BJ (cell line): Measurements from ENCODE around the gene NES. TPM values are rescaled to one million over a fixed set of nuclear protein-coding genes. Genes with fewer than 3 reads are reported as not detected.

Experiments used
- CTCF ChIA-PET: fragments of 350-600 bp; formaldehyde crosslinking; extraction: SDS; loops from one replicate; lab custom pipeline; 2021; ENCODE audit warnings: antibody characterized with exemption, inconsistent platforms; lab: Yijun Ruan, JAX
- POLR2A ChIA-PET: fragments of 300-600 bp; sonication (Branson Sonifier 250); formaldehyde crosslinking; extraction: SDS; loops from one replicate; lab custom pipeline; 2021; ENCODE audit warnings: antibody characterized with exemption; lab: Charles Lee
- DNase-seq: peaks from one replicate; pipeline ENCODE4 v3.0.0-alpha.2; 2011; ENCODE audit warnings: low read depth
- H3K27me3 ChIP-seq: 2 replicates; pipeline ENCODE4 v1.6.0; 2011; ENCODE audit warnings: low read length; ENCODE audit not compliant: control insufficient read depth, insufficient read depth
- H3K36me3 ChIP-seq: 2 replicates; pipeline ENCODE4 v1.5.1; 2011; ENCODE audit warnings: low read length; ENCODE audit not compliant: control insufficient read depth, insufficient read depth
- H3K4me3 ChIP-seq: 2 replicates; pipeline ENCODE4 v1.5.1; 2011; ENCODE audit warnings: low read depth, mild to moderate bottlenecking, control low read depth, low read length
- CTCF ChIP-seq: IDR thresholded peaks from 2 replicates; pipeline ENCODE4 v1.5.1; 2011; ENCODE audit warnings: low read depth, mild to moderate bottlenecking, control low read depth, inconsistent platforms, low read length, moderate library complexity; ENCODE audit not compliant: insufficient read depth
- polyA plus RNA-seq: library from polyadenylated mRNA; depleted of rRNA; stranded (reverse); fragments of >200 nt; gene quantifications from 2 replicates; pipeline ENCODE4 v1.2.3, GENCODE V29; 2011

NES gene
- polyA plus RNA-seq, 1 experiment = 17.5 TPM

GRCh38 chr1:156629823-156630449 is 47.3 kb downstream of the NES start:
- DNase-seq = no peak
- POLR2A ChIA-PET = no interaction called here
- no peak for TF ChIP-seq CTCF
- CTCF ChIA-PET = interaction anchor here (1.1 to 15.6 kb wide), 7 partner anchors 11 to 184 kb away, joined by 3 to 257 read pairs (median 5); partner anchors contain the start of genes HAPLN2 and NES
- Histone ChIP-seq H3K36me3 (no peaks in the 10 kb centered on the region), H3K4me3 (no peak overlapping the region), H3K27me3 (peaks cover 28% of the 10 kb centered on the region)

DNA sequence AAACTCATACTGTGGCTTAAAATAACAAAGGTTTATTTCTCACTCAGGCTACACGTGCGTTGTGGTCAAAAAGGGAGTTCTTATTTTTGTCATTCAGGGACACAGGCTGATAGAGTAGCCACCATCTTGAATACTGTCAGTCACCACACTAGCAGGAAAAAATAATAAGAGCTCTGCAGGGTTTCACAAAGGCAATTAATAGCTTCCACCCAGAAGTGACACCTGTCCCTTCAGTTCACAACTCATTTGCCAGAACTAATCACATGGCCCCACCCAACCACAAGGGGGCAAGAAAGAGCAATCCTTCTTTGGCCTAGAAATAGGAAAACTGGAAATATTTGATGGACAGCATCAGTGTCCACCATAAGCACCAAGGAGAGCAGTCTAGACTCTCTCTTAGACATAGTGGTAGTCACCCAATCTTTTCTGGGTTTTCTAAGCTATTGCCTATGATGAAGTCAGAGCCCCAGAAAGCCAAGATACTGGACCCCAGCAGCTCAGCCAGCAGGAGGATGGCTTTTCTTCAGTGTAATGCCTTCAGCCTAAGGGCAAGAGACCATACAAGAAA is 49.8 kb downstream of the NES start:
- Histone ChIP-seq H3K27me3 (peaks cover 30% of the 10 kb centered on the region), H3K4me3 (no peak overlapping the region), H3K36me3 (no peaks in the 10 kb centered on the region)
- ChIA-PET CTCF (interaction anchor here (0.7 to 15.6 kb wide), 26 partner anchors 8 to 300 kb away, joined by 3 to 257 read pairs (median 6); partner anchors contain the start of genes BCAN, HAPLN2, NAXE and NES), POLR2A (no interaction called here)
- TF ChIP-seq CTCF = peak; percentile 81
- no peak for DNase-seq

- TF ChIP-seq CTCF = no peak
- CTCF ChIA-PET = interaction anchor here (0.7 to 15.6 kb wide), 23 partner anchors 9 to 302 kb away, joined by 3 to 257 read pairs (median 8); partner anchors contain the start of genes BCAN, NAXE and NES
These were observed 51.1 kb downstream of the NES start for GRCh38 chr1:156626079-156626438.

DNA sequence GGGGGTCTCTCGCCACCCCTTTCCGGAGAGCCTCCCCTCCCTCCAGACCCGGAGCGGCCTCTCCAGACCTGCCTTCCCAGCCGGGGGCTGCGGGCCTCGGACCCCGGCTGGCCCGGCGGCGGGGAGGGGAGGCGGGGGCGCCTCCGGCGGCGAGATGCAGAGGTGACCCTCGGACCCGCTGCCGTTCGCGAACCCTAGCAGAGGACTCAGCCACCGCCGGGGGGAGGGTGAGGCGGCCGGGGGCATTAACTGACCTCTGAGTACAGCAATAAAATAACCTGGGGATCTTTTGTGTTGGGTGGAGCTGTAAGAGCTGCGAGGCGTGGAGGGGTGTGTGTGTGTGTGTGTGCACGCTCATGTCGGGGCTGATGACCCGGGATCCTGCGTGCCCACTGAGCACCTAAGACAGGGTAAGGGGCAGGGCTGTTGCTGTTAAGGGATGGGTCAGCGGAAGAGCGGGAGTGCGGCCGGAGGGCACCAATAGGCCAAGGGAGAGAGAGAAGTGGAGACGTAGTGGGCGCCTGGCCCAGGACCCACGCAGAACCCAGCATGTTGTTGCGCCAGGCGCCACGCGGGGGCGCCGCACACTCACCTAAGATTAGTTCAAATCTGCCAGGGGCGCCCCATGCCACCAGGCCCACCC is 51.6 kb downstream of the NES start:
- POLR2A ChIA-PET = no interaction called here
- Histone ChIP-seq H3K27me3 (peaks cover 29% of the 10 kb centered on the region), H3K4me3 (no peak overlapping the region)

More at GRCh38 chr1:156626079-156626438, 51.1 kb downstream of the NES start:
- DNase-seq = no peak
- no peaks in the 10 kb centered on the region for H3K36me3 ChIP-seq
- POLR2A ChIA-PET = no interaction called here
- no peak overlapping the region for H3K4me3 ChIP-seq
- H3K27me3 ChIP-seq = peaks cover 30% of the 10 kb centered on the region

More for the DNA sequence above, 51.6 kb downstream of the NES start:
- DNase-seq = no peak
- H3K36me3 ChIP-seq = no peaks in the 10 kb centered on the region
- peak; percentile 90 for TF ChIP-seq CTCF
- CTCF ChIA-PET = interaction anchor here (0.6 to 15.6 kb wide), 21 partner anchors 11 to 516 kb away, joined by 3 to 257 read pairs (median 13); partner anchors contain the start of genes BCAN, INSRR and NES
